Choroid plexus epithelial cell (primary cell): Measurements from ENCODE around the gene CEACAM7.

Experiments used
- DNase-seq: peaks from one replicate; pipeline ENCODE4 v3.0.0-alpha.2; 2010; ENCODE audit warnings: low read depth
- H3K4me3 ChIP-seq: 2 replicates; pipeline ENCODE4 v1.5.1; 2011; ENCODE audit warnings: low read depth, mild to moderate bottlenecking, control low read depth, low read length, moderate library complexity
- CTCF ChIP-seq: conservative IDR thresholded peaks from 2 replicates; pipeline ENCODE4 v1.5.1; 2011; ENCODE audit warnings: low read depth, mild to moderate bottlenecking, control low read depth, inconsistent platforms, low read length, moderate library complexity

Gene CEACAM7

GRCh38 chr19:41706741-41707501, 18.9 kb upstream of the CEACAM7 start:
- DNase-seq, result peak; percentile 39
- no peak overlapping the region for H3K4me3 ChIP-seq
- peak; percentile 66 for TF ChIP-seq CTCF

- H3K4me3 ChIP-seq, result no peak overlapping the region
- DNase-seq, result peak; percentile 17
- TF ChIP-seq CTCF, result no peak
Observed at GRCh38 chr19:41705393-41706174, 17.5 kb upstream of the CEACAM7 start.

- no peak for DNase-seq
- no peak for TF ChIP-seq CTCF
- no peak overlapping the region for H3K4me3 ChIP-seq
Observed at GRCh38 chr19:41703602-41704293, 15.7 kb upstream of the CEACAM7 start.

- no peak for TF ChIP-seq CTCF
- peak; percentile 28 for DNase-seq
- no peak overlapping the region for H3K4me3 ChIP-seq
Observed at GRCh38 chr19:41702171-41702651, 14.1 kb upstream of the CEACAM7 start.

- TF ChIP-seq CTCF, result no peak
- no peak for DNase-seq
- H3K4me3 ChIP-seq, result no peak overlapping the region
Observed at GRCh38 chr19:41701401-41702075, 13.5 kb upstream of the CEACAM7 start.

- TF ChIP-seq CTCF, result no peak
- DNase-seq, result no peak
- no peak overlapping the region for H3K4me3 ChIP-seq
Observed at GRCh38 chr19:41700381-41701195, 12.5 kb upstream of the CEACAM7 start.
